DMS53 treated with DMSO at 0.1 percent for 48 hours (cell line): ENCODE data around the gene FGF1.

Experiments
- DNase-seq: peaks from one replicate; lab custom pipeline; 2025; ENCODE audit not compliant: unreplicated experiment; lab: John Stamatoyannopoulos, UW

The FGF1 gene

DNA sequence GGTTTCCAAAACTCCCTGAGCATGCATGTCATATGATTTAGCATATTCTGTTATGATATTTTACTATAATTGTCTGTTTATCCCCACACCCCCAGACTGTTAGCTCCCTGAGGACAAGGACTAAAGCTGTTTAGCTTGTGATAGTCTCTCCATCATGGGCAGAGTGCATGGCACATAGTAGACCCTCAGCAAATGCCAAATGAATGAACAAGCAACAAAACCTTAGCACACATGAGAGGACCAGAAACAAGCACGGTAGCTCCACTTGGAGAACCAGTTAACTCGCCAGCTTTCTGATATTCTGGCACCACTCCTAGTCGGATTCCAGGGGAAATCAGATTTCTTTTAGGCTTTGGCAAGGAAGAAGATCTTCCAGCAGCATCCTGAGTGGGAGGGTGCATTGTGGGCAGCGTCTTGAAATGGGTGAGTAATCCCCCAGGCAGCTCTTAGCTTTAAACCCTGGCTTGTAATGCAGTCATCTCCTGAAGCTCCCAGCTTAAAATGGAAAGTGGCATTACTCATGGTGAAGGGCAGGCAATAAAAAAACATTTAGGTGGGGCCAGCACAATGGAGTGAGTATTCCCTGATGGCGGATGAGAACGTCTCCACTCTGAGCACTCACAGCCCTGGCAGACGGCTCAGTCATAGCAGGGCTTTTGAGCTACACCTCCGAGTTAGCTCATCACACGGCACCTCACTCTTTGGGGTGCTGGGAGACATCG is 41.1 kb downstream of the FGF1 start:
- no peak for DNase-seq

- no peak for DNase-seq
Measured at GRCh38 chr5:142644127-142644526, 41.8 kb downstream of the FGF1 start.

DNA sequence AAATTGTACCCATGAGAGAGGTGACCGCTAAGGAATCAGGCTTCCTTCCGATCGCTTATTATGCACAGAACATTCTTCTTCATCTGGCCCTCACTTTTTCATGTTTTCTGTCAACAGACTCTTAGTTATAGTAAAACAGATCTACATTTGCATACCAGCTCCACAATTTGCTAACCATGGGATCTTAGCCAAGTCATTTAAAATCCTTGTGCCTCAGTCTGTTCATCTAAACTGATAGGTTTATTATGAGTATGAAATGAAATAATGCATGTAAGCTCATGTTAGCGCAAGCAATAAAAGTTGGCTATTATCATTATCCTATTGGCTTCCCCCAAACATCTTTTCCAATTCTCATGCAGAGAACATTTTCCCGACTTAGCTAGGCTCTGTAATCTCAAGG is 42.3 kb downstream of the FGF1 start:
- no peak for DNase-seq

DNA sequence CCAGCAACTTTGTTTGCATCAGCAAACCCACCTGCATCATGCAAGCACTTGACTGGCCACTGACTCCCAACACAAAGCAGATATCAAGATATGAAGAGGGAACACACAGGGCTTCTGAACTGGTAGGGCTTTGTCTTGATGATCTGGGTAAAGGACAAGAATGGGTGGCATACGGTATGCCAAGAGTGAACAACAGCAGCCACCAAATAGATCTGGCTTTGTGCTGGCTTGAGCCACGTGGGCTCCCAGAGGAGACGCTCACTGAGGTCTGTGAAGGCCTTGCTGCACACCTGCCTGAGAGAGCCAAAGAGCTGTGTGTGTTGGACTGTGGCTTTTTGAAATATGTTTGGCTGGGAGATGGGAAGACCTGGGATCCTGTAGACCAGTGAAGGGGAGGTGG is 43.5 kb downstream of the FGF1 start:
- DNase-seq: no peak

DNA sequence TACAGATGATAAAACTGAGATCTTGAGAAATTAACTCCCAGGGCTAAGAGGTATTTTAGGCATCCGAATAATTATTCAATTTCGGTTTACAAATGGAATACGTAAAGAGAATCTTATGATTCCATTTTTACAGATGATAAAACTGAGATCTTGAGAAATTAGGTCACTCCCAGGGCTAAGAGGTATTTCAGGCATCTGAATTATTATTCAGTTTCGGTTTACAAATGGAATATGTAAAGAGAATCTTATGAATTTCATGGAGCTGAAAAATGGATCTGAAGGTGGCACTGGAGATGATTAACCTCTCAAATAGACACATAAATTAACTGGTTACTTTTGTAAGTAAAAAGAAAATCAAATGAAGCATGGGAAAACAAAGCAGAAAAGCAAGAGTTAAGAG is 44.2 kb downstream of the FGF1 start:
- no peak for DNase-seq

DNA sequence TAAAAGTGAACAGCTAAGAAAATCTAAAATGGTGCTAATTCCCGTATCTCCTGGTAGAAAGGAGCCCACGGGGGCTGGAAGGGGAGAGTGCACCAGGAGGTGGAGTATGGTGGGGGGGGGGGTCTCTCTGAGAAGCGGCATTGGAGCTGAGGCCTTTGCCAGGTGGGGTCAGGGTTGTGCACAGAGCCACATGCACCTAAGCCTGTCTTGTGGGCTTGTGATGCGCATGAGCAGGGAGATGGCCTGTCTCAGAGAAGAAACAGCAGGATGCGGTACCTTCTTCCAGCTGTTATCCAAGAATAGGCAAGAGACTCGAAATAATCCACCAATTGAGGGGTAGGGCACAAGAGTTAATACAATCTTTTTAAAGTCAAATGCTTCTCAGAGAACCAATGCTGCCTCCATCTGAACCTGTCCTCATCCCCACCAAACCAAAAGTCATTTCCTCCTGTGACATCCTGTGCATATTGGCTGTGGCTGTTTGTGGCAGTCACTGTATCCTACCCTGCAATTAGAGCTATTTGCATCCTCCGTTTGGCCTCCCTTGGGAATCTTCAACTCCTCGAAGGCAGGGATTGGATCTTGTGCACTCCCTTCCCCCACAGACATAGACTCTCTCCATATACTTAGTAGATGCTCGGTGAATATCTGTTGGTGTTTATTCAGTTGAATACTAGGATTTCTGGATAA is 45.4 kb downstream of the FGF1 start:
- DNase-seq: no peak

GRCh38 chr5:142639455-142639854 is 46.4 kb downstream of the FGF1 start:
- no peak for DNase-seq

- DNase-seq: no peak
Measured at GRCh38 chr5:142637871-142638270, 48.0 kb downstream of the FGF1 start.

- DNase-seq: no peak
Measured at GRCh38 chr5:142636698-142637324, 49.1 kb downstream of the FGF1 start.

- no peak for DNase-seq
Measured at GRCh38 chr5:142636093-142636492, 49.8 kb downstream of the FGF1 start.

GRCh38 chr5:142634216-142635011 is 51.5 kb downstream of the FGF1 start:
- DNase-seq: no peak

DNA sequence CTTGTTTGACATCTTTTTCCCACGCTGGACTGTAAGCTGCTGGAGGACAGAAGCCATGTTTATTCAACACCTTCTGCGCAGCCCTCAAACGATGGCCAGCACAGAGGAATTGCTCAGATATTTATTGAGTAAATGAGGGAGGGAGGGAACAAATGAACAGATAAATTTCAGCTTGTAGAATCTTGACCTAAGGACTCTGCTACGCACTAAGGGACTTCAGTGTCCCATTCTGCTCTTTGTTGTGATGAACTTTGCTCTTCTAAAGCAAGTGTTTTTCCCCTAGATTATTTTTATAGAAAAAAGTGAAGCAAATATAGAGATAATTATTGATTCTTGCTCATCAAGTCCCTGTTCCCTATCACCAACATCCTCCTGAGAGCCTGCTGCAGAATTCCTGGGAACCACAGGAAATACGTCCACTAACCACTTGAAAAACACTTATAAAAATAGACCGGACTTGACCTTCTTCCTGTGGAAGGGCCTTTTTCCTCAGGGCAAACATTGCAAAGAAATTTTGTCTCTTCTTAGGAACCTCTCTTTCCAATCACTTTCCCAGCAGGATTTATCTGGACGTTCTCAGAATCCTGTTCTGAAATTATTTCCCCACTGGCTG is 54.9 kb downstream of the FGF1 start:
- no peak for DNase-seq

GRCh38 chr5:142627383-142628217 is 58.3 kb downstream of the FGF1 start:
- no peak for DNase-seq

GRCh38 chr5:142626786-142627185 is 59.1 kb downstream of the FGF1 start:
- DNase-seq: no peak

GRCh38 chr5:142626099-142626498 is 59.8 kb downstream of the FGF1 start:
- no peak for DNase-seq

DNA sequence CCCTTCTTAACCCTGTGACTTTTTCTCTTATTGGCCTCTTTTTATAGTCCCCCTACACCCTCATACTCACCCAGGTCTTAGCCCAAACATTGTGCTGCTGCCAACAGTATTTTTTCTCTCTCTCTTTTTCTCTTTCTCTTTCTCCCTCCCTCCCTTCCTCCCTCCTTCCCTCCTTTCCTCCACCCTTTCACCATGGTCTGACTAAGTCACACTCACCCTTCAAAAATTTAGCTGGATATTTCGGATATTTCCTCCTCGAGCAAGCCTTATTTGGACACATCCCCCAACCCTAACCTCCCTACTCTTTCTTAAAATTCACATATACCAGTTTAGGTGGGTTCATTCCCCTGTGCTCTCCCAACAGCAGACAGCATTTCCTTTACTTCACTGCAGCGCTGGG is 64.7 kb downstream of the FGF1 start:
- no peak for DNase-seq

- DNase-seq: no peak
Measured at GRCh38 chr5:142619815-142620214, 66.1 kb downstream of the FGF1 start.

- DNase-seq: no peak
Measured at GRCh38 chr5:142618130-142618523, 67.8 kb downstream of the FGF1 start.

DNA sequence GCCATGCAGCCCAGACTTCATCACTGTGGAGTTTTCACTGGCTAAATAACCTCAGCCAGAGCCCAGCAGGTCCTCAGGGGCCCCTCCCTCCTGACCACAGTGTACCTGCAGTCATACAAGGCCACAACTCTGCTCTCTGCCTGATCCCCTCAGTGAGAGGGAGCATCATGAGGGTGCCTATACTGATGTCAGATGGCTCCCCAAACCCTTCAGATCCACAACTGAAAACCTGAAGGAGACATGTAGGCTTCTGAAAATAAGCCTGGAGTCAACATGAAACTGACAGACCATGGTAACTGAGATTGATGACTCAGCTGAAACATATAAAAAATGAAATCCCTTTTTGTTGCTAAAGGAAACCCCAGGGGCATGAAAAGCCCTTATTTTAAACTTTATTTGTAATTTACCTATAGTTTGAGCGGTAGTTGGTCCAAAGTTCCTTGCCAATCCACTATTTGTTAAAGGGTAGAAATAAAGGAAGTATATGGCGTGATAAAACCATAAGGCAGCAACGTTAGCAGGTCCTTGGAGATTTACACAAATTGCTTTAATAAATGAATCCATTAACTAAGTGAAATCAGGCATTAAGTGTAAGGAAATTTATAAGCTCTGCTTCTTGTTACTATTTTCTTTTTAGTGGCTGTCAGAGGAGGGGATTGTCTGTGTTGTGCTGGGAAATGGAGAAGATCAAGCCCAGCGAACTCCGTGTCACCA is 68.3 kb downstream of the FGF1 start:
- no peak for DNase-seq

DNA sequence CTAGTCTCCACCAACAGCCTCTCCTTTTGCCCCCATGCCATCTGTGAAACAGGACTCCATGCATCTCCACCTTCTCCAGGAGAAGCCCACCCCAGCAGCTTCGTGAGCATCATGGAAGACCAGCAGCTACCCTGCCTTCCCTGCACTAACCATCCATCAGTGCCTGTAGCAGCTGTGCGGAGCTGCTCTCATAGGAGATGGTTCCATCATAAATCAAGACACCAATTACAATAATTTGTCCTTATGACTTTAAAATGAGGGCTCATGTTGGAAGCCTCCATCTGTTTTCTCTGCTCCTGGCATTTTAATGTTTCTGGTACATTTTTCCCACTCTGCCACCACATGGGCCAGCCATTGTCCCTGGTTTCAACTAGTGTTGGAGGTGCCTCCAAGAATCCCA is 69.9 kb downstream of the FGF1 start:
- no peak for DNase-seq
